DMS114 treated with DMSO at 0.1 percent for 48 hours (cell line): ENCODE results near the gene HIVEP1.
"Not testable (repeated sequence)": the region's sequence is repeated elsewhere in the genome, so short reads cannot be mapped to it uniquely, and the experiment has no call there.

ENCODE experiments used
- DNase-seq: peaks from one replicate; lab custom pipeline; 2025; ENCODE audit not compliant: unreplicated experiment; lab: John Stamatoyannopoulos, UW

Gene HIVEP1

DNA sequence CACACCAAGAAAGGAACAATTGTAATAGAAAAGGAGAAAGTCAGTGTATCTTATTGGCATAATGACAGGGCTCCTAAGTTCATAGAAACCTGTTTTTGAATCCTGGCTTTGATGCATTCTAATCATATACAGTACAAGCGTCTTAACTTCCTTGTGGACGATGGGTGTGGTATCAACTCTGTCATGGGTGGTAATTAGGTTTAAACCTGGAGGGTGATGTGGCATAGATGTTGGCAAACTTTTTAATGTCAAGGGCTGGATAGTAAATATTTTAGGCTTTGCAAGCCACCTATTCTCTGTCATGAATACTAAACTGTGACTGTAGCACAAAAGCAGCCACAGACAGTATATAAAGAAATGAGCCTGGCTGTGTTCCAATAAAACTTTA is 139.3 kb downstream of the HIVEP1 start:
- DNase-seq = no peak

DNA sequence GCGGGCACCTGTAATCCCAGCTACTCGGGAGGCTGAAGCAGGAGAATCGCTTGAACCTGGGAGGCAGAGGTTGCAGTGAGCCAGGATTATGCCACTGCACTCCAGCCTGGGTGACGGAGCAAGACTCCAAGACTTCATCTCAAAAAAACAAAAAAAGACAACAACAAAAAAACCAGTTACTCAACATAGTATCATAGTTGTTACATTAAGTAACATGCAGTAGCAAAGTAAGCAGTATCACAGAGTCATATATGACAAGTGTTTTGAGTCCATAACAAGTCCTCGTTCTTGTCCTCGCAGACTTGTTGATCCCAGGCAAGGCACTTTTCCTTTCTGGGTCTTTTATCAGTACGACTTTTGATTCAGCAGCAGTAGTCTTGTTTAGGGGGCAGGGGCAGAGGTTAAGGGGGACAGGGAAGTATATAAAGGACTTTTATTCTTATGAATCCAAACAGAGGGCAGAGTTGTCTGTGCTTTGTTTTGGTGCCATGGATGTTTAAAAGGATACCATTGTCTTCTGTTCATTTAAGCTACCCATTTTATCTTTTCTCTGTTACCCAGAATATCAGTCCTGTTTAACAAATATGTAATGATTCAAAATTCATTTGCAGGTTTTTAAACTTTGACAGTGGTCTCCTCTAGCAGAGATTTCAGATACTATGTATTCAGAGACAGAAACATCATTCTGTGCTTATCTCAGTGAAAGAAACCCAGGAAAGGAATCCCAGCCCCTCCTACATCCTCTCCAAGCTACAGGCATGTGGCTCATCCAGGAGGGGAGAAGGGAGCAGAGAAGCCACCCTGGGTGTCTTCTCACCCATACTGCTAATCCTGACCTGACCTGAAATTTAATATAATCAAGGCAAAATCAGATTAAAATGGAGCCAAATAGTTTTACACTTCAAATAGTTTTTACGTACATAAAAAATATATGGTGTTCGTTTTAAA is 140.2 kb downstream of the HIVEP1 start:
- no peak for DNase-seq

DNA sequence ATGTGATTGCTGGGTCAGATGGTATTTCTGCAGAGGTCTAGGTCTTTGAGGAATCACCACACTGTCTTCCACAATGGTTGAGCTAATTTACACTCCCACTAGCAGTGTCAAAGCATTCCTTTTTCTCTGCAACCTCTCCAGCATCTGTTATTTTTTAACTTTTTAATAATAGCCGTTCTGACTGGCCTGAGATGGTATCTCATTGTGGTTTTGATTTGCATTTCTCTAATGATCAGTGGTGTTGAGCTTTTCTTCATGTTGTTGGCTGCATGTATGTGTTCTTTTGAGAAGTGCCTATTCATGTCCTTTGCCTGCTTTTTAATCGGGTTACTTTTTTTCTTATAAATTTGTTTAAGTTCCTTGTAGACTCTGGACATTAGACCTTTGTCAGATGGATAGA is 143.7 kb downstream of the HIVEP1 start:
- DNase-seq = not testable (repeated sequence)

DNA sequence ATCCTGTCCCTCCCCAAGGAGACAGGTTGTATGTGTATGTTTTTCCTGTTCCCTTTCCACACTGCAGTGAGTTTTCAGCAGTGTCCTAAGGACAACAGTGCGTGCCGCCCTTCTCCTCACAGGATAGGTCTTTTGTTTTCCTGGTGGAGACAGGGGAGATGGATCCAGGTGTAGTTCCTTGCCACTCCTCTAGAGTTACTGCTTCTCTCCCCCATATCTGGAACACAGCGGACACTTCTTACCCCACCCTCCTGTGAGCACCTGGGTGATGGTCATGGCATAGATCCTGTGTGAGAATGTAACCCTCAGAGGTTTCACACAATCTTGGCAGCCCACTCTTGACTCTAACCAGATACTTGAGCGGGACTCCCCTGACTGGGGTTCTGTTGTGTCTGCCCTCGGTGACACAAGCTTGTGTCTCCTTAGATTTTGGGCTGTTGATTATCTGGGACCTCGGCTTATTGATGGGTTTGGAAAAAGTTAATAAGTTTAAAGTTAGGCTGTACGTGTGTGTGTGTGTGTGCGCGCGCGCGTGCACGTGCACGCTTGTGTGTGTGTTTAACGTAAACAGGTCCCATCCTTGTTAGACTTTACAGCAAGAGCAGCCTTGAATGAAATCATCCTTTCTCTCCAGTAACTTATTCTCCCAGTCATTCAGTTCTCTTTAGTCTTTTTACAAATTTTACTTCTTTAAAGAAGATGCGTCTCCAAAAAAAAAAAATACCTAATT is 146.7 kb downstream of the HIVEP1 start:
- DNase-seq = no peak

DNA sequence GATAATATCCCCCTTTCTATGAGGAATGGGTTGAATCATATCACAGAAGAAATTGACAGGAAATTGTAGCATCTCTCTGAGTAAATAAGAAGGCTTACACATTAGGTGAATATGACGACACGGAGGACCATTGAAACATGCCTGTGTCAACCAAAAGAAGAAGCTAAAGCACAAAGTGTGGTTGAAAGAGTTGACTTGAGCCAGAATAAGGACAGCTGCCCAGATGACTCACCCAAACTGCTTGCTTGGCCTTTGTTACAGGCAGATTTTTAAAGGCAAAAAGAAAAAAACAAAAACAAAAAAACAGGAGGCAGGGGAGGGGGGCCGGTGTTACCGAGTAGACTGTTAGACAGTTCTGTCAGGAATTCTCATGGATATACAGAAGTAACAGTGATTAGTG is 148.2 kb downstream of the HIVEP1 start:
- DNase-seq = no peak

DNA sequence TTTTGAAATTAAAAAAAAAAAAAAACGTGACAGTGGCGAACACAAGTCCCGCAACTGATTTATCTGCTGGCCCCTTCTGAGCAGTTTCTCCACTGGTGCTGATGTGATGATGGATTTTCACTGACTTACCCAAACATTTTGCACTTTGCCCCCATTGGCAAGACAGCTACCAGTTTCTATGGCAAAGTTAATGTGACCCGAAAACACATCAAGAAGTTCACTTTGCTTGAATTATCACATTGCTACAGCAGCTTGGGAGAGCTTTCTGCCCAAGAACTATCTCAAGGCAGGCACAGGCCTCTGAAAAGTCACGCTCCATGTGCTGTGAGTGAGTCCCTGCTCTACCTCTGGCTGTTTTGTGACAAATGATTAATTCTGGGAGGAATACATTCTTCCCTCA is 150.1 kb downstream of the HIVEP1 start:
- no peak for DNase-seq

DNA sequence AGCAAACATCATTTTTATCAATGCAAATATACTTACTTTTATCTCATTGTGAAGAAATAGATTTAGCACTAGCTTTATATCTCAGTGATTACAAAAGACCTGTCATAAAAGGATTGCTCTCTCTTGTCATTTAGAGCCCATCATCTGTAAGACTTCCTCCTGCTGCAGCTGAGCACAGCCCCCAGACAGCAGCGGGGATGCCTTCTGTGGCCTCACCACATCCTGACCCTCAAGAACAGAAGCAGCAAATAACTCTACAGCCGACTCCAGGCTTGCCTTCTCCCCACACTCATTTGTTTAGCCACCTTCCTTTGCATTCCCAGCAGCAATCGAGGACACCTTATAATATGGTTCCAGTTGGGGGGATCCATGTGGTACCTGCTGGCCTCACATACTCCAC is 151.0 kb downstream of the HIVEP1 start:
- DNase-seq = no peak

DNA sequence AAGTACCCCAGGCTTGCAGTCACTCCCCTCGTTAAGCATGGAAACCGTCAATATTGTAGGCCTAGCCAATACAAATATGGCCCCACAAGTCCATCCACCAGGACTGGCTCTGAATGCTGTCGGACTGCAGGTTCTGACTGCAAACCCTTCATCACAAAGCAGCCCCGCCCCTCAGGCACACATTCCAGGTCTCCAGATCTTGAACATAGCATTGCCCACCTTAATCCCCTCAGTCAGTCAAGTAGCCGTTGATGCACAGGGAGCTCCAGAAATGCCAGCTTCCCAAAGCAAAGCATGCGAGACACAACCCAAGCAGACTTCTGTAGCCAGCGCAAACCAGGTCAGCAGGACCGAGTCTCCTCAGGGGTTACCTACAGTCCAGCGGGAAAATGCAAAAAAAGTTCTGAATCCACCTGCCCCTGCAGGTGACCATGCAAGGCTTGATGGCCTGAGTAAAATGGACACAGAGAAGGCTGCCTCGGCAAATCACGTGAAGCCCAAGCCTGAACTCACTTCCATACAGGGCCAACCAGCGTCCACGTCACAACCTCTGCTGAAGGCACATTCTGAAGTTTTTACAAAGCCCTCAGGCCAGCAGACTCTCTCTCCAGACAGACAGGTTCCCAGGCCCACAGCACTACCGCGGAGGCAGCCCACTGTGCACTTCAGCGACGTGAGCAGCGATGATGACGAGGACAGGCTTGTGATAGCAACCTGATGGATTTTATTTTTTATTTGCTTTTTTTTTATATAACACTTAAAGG is 151.8 kb downstream of the HIVEP1 start:
- DNase-seq = no peak

DNA sequence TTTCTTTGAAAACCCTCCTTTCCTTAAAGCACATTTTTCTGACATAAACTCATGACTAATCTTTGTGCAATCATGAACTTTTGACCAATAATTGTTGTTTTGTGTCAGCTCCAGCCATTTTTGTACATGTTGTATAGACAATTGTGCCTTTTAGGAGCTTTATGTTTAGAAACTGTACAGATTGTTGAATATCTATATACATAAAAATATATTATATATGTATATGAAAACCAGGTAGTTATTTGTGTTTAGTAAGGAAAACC is 152.3 kb downstream of the HIVEP1 start:
- DNase-seq = no peak

DNA sequence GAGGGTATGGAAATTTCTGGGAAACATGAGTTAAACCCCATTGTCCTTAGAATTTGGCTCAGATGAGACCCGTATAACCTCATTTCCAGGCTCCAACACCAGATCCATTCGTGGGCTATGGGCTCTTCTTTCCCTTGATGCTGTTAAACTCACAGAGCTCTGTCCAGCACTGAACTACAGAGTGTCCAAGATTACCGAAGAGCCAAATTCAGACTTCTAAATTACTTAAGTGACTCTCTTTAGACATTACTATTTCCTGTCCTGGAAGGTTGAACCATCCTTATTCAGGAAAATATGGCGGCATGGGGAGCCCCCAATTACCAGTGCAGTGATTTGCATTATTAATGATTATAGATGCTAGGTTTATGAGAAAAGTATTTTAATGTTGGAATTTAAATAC is 153.2 kb downstream of the HIVEP1 start:
- no peak for DNase-seq

DNA sequence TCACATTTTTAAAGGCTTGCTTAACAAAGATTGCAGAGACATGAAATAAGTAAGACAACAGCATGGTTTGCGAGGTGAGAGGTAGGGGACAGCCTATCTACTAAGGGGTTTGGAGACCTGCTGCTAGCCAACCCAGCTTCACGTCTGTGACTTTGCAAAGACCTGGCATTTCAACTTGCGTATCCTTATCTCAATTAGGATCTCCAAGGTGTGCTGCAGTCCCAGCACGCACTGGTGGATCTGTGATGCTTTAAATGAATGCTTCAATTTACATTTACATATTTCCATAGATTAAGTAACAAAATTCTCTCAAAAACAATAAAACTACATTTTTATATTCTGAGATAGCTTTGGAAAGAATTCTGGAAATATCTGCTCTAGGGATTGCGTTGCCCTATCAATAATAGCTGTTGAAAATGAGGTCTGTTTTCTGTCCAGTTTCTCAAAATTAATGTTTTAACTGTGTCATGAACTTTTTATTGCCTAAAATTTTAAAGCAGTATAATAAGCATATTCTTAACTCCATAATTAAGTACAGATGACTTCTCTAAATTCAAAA is 153.7 kb downstream of the HIVEP1 start:
- DNase-seq = no peak

DNA sequence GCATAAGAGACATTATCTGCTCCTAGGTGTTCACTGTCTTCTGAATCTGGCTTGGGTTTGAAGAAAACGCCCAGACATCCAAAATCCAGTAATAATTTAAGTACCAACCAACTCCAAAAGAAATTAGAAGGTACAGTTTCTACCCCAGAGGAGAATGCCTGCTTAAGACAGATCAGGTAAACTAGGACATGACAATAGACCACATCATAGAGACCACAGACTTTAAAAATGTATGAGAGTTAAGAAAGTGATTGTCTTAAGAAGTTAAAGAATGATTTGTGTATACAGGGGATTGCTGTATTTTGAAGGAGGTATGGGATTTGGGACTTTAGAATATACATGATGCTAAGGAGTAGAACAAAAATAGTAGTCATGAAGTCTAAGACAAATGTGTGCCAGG is 157.3 kb downstream of the HIVEP1 start:
- DNase-seq = no peak

DNA sequence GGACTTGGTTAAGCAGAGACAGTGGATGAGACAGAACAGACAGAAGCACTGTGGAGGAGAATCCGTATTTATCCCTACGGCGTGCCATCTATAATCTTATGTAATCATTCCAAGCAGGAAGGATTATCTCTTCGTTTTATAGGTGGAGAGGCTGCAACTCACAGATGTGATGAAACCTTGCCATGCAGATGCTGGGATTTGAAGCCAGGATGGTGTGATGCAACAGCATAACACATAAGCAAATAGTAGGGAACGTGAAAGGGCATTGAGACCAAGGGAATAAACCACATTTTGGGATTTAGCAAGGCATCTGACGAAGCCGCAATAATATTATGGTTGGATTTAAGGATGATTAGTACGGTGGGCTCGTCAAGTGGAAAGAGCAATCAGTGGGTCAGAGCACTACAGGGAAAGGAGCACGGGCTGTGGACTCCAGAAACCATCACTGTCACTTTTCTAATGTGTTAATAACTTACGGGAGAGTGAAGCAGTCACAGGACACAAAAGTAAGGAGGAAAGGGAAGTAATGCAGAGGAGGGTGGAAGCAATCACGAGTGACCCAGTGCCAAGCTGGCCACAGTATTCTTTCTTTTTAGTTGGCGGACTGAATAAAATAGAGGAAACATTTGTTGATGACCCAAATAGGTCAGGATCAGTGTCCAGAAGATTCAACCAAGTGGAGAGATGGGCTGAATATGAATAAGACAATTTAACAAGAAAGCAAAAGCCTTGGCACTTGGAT is 158.4 kb downstream of the HIVEP1 start:
- DNase-seq = no peak

DNA sequence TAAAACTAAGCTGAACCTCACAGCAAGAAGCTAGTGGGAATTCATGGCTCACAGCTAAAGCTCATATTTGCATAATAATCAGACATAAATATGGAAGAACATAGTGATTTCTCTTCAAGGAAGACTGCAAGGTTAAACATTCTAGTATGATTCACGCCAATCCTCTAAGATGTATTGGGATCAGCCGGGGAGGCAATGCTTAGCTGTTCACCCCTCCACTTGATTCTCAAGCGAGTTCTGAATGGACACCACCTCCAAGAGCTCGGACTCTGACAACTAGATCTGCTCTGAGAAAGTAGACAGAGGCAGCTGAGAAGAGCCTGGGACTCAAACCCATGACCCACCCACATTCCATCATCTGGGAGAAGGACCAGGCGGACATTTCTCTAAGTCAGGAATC is 159.6 kb downstream of the HIVEP1 start:
- DNase-seq = no peak

DNA sequence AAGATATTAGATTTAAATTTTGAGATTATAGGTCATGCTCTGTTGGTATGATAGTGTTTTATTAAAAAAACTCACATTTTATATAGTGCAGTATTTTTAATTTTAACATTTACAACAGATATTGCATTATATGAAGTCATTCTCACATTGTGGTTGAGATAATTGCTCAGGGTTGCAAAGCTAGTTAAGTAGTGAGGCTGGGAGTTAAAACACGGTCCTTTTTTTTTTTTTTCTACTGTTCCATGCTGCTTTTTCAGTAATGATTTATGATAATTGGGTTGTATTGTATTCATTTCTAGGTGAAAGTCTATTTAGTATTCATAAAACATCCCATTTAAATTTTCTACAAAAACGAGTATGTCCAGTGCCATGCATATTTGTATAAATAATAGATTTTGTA is 160.5 kb downstream of the HIVEP1 start:
- no peak for DNase-seq

DNA sequence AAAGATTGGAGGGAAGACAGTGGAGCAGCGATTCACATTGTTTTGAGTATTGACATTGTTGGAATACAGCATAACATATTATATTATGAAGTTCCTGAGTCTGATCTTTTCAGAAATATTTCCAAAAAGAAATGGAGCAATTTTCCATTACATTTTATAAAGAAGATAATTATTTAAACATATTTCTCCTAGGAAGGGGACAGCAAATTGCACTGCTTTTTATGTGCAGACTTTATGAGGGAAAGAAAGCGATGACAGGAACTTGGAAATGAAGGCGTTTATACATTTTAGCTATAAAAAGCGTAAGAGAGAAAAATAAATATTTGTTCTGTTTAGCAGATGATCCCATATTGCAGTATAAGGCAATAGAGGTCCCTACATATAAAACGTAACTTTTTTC is 161.1 kb downstream of the HIVEP1 start:
- DNase-seq = no peak

DNA sequence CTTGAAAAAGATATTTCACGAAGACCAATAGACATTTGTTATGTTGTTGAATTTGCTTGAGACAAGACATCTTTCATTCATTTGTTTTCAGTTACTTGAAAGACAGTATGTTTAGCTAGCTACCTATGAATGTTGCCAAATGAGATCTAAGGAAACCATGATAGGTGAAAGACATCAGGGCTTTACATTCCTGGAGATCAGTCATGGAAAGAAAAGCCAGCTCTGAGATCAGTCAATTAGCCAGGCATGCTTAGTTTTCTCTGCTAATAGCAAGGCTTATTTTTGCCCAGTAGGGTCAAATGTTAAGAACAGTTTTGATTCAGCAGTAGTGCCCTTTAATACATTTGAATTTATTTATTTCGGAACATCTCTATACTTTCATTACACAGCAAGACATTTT is 161.5 kb downstream of the HIVEP1 start:
- DNase-seq = no peak

DNA sequence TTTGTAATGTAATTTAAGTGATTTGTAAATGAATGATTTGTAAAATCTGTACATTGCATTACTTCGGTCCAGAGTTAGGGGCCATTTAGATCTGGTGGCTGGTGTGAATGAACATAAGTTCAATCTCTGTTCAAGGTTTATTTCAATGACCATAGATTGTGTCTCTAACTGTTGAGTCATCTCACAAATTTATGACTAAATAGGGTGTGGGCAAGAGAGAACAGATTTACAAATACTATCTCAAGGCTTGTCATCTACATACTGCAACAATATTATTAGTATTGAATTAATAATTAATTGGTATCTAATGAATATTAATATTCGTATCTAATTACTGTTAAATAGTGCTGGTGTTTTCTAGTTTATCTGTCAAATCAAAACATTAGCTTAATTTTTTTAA is 162.8 kb downstream of the HIVEP1 start:
- no peak for DNase-seq

DNA sequence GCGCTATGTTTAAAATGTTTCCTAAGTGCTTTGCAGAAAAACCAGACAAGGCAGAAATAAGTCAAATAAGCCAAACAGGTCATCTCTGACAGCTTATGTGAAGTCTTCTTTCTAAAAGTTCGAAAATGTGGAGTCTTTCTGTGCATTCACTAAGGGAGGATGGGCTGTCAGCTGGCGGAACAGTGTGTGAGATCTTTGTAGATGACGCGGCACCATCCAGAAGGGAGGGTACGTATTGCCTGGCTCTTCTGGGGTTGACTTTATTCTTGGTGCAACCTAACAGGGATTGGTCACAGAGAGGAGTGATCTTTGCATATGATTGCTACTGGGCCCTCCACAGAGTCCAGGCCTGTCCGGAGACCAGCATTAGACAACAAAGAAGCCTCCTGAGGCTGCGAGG is 163.5 kb downstream of the HIVEP1 start:
- no peak for DNase-seq

DNA sequence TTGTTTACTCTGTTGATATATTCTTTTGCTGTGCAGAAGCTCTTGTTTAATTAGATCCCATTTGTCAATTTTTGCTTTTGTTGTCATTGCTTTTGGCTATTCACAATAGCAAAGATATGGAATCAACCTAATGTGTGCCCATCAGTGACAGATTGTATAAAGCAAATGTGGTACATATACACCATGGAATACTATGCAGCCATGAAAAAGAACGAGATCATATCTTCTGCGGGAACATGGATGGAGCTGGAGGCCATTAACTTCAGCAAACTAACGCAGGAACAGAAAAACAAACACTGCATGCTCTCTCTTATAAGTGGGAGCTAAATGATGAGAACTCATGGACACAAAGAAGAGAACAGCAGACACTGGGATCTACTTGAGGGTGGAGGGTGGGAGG is 164.7 kb downstream of the HIVEP1 start:
- DNase-seq = not testable (repeated sequence)

DNA sequence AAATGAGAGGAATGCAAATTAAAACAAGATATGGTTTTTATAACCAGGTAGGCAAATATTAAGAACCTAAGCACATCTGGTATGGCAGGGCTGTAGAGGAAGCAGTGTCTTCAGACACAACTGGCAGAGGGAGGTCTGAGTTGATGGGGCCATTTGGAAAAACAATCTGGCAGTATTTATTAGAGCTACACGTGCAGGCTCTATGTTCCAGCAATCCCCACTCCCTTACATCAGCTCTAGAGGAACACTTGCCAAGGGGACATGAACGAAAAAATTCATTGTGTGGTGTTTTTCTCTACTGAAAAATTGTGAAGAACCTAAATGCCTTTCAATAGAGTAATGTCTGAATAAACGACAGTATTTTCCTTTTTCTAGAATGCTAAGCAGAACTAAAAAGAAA is 166.4 kb downstream of the HIVEP1 start:
- DNase-seq = no peak
